HCT116 (cell line): ENCODE results near the gene HEXIM1. TPM values are rescaled to one million over a fixed set of nuclear protein-coding genes. Genes with fewer than 3 reads are reported as not detected.

Experiments
- ATAC-seq: fragments of 200-7000 bp; cut with Tn5 transposase; 2 replicates; pipeline ENCODE4 v1.9.1; 2020; ENCODE audit warnings: mild to moderate bottlenecking, moderate library complexity
- BruUV-seq: library from RNA; stranded (reverse); fragments of 400-500 nt; replicated peaks from 2 replicates; lab custom pipeline; 2021; lab: Mats Ljungman, UMichigan
- CTCF ChIA-PET: fragments of 300-600 bp; sonication (Branson Sonifier 250); formaldehyde crosslinking; loops from one replicate; lab custom pipeline; 2021; ENCODE audit warnings: antibody characterized with exemption; lab: Charles Lee
- POLR2A ChIA-PET: fragments of 300-600, 350-600 bp; sonication (Branson Sonifier 250); formaldehyde crosslinking; loops from one replicate; lab custom pipeline; 2021; ENCODE audit warnings: antibody characterized with exemption; lab: Charles Lee
- RAD21 ChIA-PET, 2 experiments: fragments of 300-600 bp; sonication (Branson Sonifier 250); formaldehyde crosslinking; loops; one replicate each; lab custom pipeline; 2023; ENCODE audit warnings: low total read pairs in 2 of 2; ENCODE audit not compliant: uncharacterized antibody in 2 of 2, unreplicated experiment in 2 of 2, low non-redundant PET in 1 of 2; lab: Charles Lee
- DNase-seq: peaks from one replicate; pipeline ENCODE4 v3.0.0-alpha.2; 2010; ENCODE audit warnings: low read depth, low spot score
- H2AFZ ChIP-seq: fragments of 200-600 bp; shearing (Covaris generic), sonication (generic); 2 replicates; pipeline ENCODE4 v1.6.1; 2017; ENCODE audit warnings: low read depth, mixed run types, mixed read lengths, antibody characterized with exemption, low read length; ENCODE audit not compliant: poor library complexity, severe bottlenecking
- H3K27ac ChIP-seq: 2 replicates; pipeline ENCODE4 v1.5.1; 2012; ENCODE audit warnings: low read depth, low read length
- H3K27me3 ChIP-seq: fragments of 200-600 bp; sonication (generic); 2 replicates; pipeline ENCODE4 v1.6.1; 2016; ENCODE audit warnings: mixed run types, low read length, mixed read lengths; ENCODE audit not compliant: insufficient read depth
- H3K36me3 ChIP-seq, 2 experiments: fragments of 200-500 bp in 1 of 2; fragments of 200-600 bp in 1 of 2; sonication (Bioruptor generic) in 1 of 2; sonication (generic) in 1 of 2; 2 replicates each; pipeline versions ENCODE4 v1.5.1 to v1.6.1; 2014 to 2016; ENCODE audit warnings: low read length in 2 of 2, inconsistent platforms in 1 of 2, mixed read lengths in 1 of 2, mixed run types in 1 of 2; ENCODE audit not compliant: insufficient read depth in 2 of 2, control insufficient read depth in 1 of 2
- H3K4me1 ChIP-seq, 2 experiments: fragments of 200-600 bp in 1 of 2; sonication (generic) in 1 of 2; 2 replicates each; pipeline versions ENCODE4 v1.5.1 to v1.6.1; 2012 to 2017; ENCODE audit warnings: low read length in 2 of 2, inconsistent platforms in 1 of 2, mild to moderate bottlenecking in 1 of 2, mixed read lengths in 1 of 2, mixed run types in 1 of 2, moderate library complexity in 1 of 2; ENCODE audit not compliant: insufficient read depth in 2 of 2, control insufficient read depth in 1 of 2
- H3K4me2 ChIP-seq: fragments of 200-600 bp; sonication (generic); 2 replicates; pipeline ENCODE4 v1.6.1; 2017; ENCODE audit warnings: mixed run types, low read length, mixed read lengths
- H3K4me3 ChIP-seq, 2 experiments: fragments of 200-600 bp in 1 of 2; sonication (generic) in 1 of 2; replicated peaks in 1 of 2; 2 replicates each; pipeline ENCODE4 v1.5.1; 2011 to 2016; ENCODE audit warnings: low read length in 2 of 2, control low read depth in 1 of 2, low read depth in 1 of 2, mild to moderate bottlenecking in 1 of 2, mixed read lengths in 1 of 2, mixed run types in 1 of 2
- H3K79me2 ChIP-seq: fragments of 200-600 bp; sonication (generic); 2 replicates; pipeline ENCODE4 v1.6.1; 2017; ENCODE audit warnings: mild to moderate bottlenecking, mixed run types, low read length, moderate library complexity, mixed read lengths; ENCODE audit not compliant: insufficient read depth
- H3K9ac ChIP-seq: fragments of 200-600 bp; sonication (generic); 2 replicates; pipeline ENCODE4 v1.6.1; 2016; ENCODE audit warnings: low read length, mixed read lengths
- H3K9me2 ChIP-seq: fragments of 200-600 bp; sonication (generic), shearing (Covaris generic); 2 replicates; pipeline ENCODE4 v1.6.1; 2017; ENCODE audit warnings: mixed run types, mild to moderate bottlenecking, moderate library complexity; ENCODE audit not compliant: insufficient read depth
- H3K9me3 ChIP-seq, 2 experiments: fragments of 200-500 bp in 1 of 2; fragments of 200-600 bp in 1 of 2; sonication (Bioruptor generic) in 1 of 2; sonication (generic) in 1 of 2; 2 replicates each; pipeline ENCODE4 v1.6.1; 2014 to 2017; ENCODE audit warnings: low read length in 2 of 2, mixed read lengths in 2 of 2, inconsistent platforms in 1 of 2, low read depth in 1 of 2, mild to moderate bottlenecking in 1 of 2, mixed run types in 1 of 2, moderate library complexity in 1 of 2; ENCODE audit not compliant: control insufficient read depth in 1 of 2, insufficient read depth in 1 of 2
- H4K20me1 ChIP-seq: fragments of 200-600 bp; sonication (generic), shearing (Covaris generic); 2 replicates; pipeline ENCODE4 v1.6.1; 2017; ENCODE audit warnings: mixed run types, mild to moderate bottlenecking, moderate library complexity; ENCODE audit not compliant: insufficient read depth
- ELF1 ChIP-seq: IDR thresholded peaks from 2 replicates; pipeline ENCODE4 v1.6.1; 2012; ENCODE audit warnings: low read depth, borderline replicate concordance
- EZH2phosphoT487 ChIP-seq: fragments of 200-600 bp; IDR thresholded peaks from 2 replicates; pipeline ENCODE4 v1.6.1; 2018; ENCODE audit warnings: antibody characterized with exemption, borderline replicate concordance
- POLR2AphosphoS5 ChIP-seq: IDR thresholded peaks from 2 replicates; pipeline ENCODE4 v1.6.1; 2011; ENCODE audit warnings: mild to moderate bottlenecking, low read depth, low read length, moderate library complexity
- SIN3A ChIP-seq: IDR thresholded peaks from 2 replicates; pipeline ENCODE4 v1.6.1; 2012; ENCODE audit warnings: low read depth
- YY1 ChIP-seq: IDR thresholded peaks from 2 replicates; pipeline ENCODE4 v1.6.1; 2011; ENCODE audit warnings: low read length, low read depth, moderate library complexity, mild to moderate bottlenecking; ENCODE audit not compliant: insufficient replicate concordance; ENCODE audit errors: extremely low read depth
- intact Hi-C: fragments of 100-400 bp; cut with micrococcal nuclease; formaldehyde crosslinking; loops from 2 replicates; pipeline ENCODE4 v1.10.0; 2022
- total RNA-seq: library from RNA; stranded (reverse); gene quantifications from one replicate; pipeline ENCODE4 v1.2.1, GENCODE V29; 2021; ENCODE audit not compliant: unreplicated experiment
- TF ChIP-seq, protein P1 (sequence below): IDR thresholded peaks from 2 replicates; pipeline ENCODE4 v1.6.1; 2012; ENCODE audit warnings: low read depth
- TF ChIP-seq, protein P2 (sequence below): IDR thresholded peaks from 2 replicates; pipeline ENCODE4 v1.6.1; 2012
- TF ChIP-seq, protein P3 (sequence below), 3 experiments: fragments of 200-600 bp in 1 of 3; sonication (generic) in 1 of 3; IDR thresholded peaks in 2 of 3; conservative IDR thresholded peaks in 1 of 3; 2 replicates each; pipeline ENCODE4 v1.5.1; 2012 to 2017; ENCODE audit warnings: low read depth in 2 of 3, low read length in 2 of 3, antibody characterized with exemption in 1 of 3, borderline replicate concordance in 1 of 3, control low read depth in 1 of 3, mild to moderate bottlenecking in 1 of 3, mixed read lengths in 1 of 3, mixed run types in 1 of 3, moderate library complexity in 1 of 3; ENCODE audit not compliant: insufficient read depth in 1 of 3
- TF ChIP-seq, protein P4 (sequence below): IDR thresholded peaks from 2 replicates; pipeline ENCODE4 v1.6.1; 2012

The HEXIM1 gene
- total RNA-seq, 1 experiment from 2014 or later: 58.0 TPM

DNA sequence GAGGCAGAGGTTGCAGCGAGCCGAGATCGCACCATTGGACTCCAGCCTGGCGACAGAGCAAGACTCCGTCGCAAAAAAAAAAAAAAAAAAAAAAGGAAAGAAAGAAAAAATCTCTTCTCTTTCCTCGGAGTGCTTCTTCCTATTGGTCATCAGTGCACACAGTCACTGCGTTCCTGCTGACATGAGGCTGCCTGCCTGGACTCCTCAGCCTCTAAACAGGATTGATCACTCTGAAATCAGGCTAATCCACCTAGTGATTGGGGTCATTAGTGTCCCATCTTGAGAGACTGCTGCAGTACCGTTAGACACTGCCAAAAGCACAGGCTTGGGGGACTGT lies 46.8 kb upstream of the HEXIM1 start (continued):
- no peak for TF ChIP-seq EZH2phosphoT487
- no peak for TF ChIP-seq YY1
- TF ChIP-seq, protein P1, sequence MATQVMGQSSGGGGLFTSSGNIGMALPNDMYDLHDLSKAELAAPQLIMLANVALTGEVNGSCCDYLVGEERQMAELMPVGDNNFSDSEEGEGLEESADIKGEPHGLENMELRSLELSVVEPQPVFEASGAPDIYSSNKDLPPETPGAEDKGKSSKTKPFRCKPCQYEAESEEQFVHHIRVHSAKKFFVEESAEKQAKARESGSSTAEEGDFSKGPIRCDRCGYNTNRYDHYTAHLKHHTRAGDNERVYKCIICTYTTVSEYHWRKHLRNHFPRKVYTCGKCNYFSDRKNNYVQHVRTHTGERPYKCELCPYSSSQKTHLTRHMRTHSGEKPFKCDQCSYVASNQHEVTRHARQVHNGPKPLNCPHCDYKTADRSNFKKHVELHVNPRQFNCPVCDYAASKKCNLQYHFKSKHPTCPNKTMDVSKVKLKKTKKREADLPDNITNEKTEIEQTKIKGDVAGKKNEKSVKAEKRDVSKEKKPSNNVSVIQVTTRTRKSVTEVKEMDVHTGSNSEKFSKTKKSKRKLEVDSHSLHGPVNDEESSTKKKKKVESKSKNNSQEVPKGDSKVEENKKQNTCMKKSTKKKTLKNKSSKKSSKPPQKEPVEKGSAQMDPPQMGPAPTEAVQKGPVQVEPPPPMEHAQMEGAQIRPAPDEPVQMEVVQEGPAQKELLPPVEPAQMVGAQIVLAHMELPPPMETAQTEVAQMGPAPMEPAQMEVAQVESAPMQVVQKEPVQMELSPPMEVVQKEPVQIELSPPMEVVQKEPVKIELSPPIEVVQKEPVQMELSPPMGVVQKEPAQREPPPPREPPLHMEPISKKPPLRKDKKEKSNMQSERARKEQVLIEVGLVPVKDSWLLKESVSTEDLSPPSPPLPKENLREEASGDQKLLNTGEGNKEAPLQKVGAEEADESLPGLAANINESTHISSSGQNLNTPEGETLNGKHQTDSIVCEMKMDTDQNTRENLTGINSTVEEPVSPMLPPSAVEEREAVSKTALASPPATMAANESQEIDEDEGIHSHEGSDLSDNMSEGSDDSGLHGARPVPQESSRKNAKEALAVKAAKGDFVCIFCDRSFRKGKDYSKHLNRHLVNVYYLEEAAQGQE: no peak
- TF ChIP-seq, protein P2, sequence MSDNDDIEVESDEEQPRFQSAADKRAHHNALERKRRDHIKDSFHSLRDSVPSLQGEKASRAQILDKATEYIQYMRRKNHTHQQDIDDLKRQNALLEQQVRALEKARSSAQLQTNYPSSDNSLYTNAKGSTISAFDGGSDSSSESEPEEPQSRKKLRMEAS: no peak
- TF ChIP-seq, all 23 proteins: peak for 0

DNA sequence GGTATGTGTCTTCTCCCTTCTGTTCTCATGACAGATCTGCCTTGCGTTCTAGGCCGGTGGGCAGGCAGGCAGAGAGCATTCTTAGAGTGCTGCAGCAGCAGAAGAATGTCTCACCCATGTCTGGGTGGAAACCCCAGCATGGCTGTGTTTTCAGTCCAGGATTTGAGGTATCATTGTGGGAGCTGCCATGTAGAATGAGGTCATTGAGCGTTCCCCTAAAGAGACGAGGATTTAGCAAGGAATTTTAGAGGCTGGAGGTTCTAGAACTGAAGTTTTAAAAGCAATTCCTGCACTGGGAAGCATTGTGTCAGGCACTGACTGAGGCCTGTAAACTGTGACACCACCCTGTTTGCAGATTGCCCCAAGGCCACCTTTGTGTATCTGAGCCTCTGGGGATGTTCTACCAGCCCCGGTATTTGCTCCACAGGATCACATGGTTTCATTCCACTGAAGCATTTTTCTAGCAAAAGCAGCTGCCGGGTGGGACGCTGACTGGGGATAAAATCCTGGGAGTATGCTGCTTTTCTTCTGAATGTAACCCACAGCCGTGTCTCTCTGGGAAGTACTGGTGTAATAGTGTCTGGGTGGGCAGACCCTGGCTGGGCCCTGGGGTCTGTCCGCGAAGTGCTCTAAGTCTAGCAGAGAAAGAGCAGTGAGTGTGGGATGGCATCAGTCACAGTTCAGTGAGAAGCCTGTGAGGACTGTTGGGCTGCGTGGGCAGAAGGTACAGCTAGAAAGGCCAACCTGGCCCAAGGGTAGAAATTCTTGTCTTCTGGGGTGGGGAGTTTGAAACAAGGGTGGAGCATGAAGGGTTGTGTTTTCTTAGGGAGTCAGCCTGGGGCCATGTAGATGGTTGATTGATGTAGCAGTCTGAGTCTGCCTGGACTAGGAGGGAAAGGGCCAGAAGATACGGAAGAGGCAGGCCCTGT lies 46.1 kb upstream of the HEXIM1 start:
- intact Hi-C loops: no loop called here
- Histone ChIP-seq H3K9me3 (no peaks in the 10 kb centered on the region), H3K4me2 (no peak overlapping the region), H4K20me1 (no peaks in the 10 kb centered on the region), H3K27me3 (no peaks in the 10 kb centered on the region), H3K36me3 (peaks cover 42 to 60% of the 10 kb centered on the region in 2 experiments), H3K4me3 (no peak overlapping the region), H3K4me1 (peaks cover 0 to 3% of the 10 kb centered on the region in 2 experiments; a peak in 1 of 4 replicates), H3K9me2 (no peaks in the 10 kb centered on the region), H3K27ac (no peak overlapping the region), H2AFZ (no peak overlapping the region), H3K79me2 (peaks cover 7% of the 10 kb centered on the region; the same call in 1 of the 2 replicates), H3K9ac (no peak overlapping the region)
- ChIA-PET POLR2A (no interaction called here), CTCF (no interaction called here), RAD21 (no interaction called here)
- TF ChIP-seq POLR2AphosphoS5: no peak
- TF ChIP-seq, protein P1: no peak
- TF ChIP-seq, protein P3, sequence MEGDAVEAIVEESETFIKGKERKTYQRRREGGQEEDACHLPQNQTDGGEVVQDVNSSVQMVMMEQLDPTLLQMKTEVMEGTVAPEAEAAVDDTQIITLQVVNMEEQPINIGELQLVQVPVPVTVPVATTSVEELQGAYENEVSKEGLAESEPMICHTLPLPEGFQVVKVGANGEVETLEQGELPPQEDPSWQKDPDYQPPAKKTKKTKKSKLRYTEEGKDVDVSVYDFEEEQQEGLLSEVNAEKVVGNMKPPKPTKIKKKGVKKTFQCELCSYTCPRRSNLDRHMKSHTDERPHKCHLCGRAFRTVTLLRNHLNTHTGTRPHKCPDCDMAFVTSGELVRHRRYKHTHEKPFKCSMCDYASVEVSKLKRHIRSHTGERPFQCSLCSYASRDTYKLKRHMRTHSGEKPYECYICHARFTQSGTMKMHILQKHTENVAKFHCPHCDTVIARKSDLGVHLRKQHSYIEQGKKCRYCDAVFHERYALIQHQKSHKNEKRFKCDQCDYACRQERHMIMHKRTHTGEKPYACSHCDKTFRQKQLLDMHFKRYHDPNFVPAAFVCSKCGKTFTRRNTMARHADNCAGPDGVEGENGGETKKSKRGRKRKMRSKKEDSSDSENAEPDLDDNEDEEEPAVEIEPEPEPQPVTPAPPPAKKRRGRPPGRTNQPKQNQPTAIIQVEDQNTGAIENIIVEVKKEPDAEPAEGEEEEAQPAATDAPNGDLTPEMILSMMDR (IDR thresholded peaks at IDR 0.05 in 2 of 3, conservative IDR thresholded peaks at IDR 0.05 in 1 of 3; ENCODE audit: borderline replicate concordance in 1 of 3, insufficient read depth in 1 of 3, low read depth in 2 of 3, low read length in 2 of 3): no peak
- no peak for TF ChIP-seq SIN3A
- TF ChIP-seq, protein P2: no peak
- no peak for TF ChIP-seq ELF1
- TF ChIP-seq, protein P4, sequence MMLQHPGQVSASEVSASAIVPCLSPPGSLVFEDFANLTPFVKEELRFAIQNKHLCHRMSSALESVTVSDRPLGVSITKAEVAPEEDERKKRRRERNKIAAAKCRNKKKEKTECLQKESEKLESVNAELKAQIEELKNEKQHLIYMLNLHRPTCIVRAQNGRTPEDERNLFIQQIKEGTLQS: no peak
- DNase-seq (no peak), ATAC-seq (no peak)
- no TSS peak for BruUV-seq
